K562 (cell line): ENCODE measurements around the gene TIMM23. TPM values are rescaled to one million over a fixed set of nuclear protein-coding genes. Genes with fewer than 3 reads are reported as not detected.
A peak's percentile ranks its signal among the peaks of the same experiment; 100 is the strongest.

ENCODE experiments used
- ATAC-seq: fragments of 200-7000 bp; cut with Tn5 transposase; 3 replicates; pipeline ENCODE4 v1.9.1; 2020; ENCODE audit warnings: moderate library complexity
- BruUV-seq: library from RNA; stranded (reverse); fragments of 400-500 nt; replicated peaks from 2 replicates; lab custom pipeline; 2021; lab: Mats Ljungman, UMichigan
- CTCF ChIA-PET: fragments of 300-600 bp; formaldehyde crosslinking; extraction: SDS; loops from one replicate; lab custom pipeline; 2021; ENCODE audit warnings: low intra/inter-chr PET ratio; lab: Yijun Ruan, JAX
- POLR2A ChIA-PET: fragments of 300-600, 350-650 bp; sonication (Branson Sonifier 250); formaldehyde crosslinking; extraction: SDS; loops from one replicate; lab custom pipeline; 2021; ENCODE audit warnings: antibody characterized with exemption, inconsistent platforms; lab: Yijun Ruan, JAX
- DNase-seq, 4 experiments: peaks; one replicate each; pipeline versions ENCODE4 v3.0.0 to v3.0.0-alpha.2; 2011 to 2018; ENCODE audit warnings: low spot score in 3 of 4, mixed read lengths in 3 of 4; ENCODE audit errors: extremely low read depth in 1 of 4
- FAIRE-seq: peaks from 2 replicates; lab custom pipeline; 2011; peaks lifted over from hg19 to GRCh38; lab: Jason Lieb, UNC
- H2AFZ ChIP-seq: 2 replicates; pipeline ENCODE4 v1.6.0; 2011; ENCODE audit warnings: low read depth, low read length, control low read depth, inconsistent platforms
- H3K27ac ChIP-seq: fragments of 200-600 bp; 3 replicates; pipeline ENCODE4 v1.8.0; 2011; ENCODE audit warnings: low read depth, mild to moderate bottlenecking, control low read depth, inconsistent platforms, low read length, moderate library complexity, mixed read lengths; ENCODE audit errors: extremely low read depth
- H3K27me3 ChIP-seq, 2 experiments: fragments of 300-600 bp in 1 of 2; 2 replicates in 1 of 2; 3 replicates in 1 of 2; pipeline versions ENCODE4 v1.6.0 to v1.8.0; 2011; ENCODE audit warnings: inconsistent platforms in 2 of 2, low read length in 2 of 2, mild to moderate bottlenecking in 1 of 2, mixed read lengths in 1 of 2, moderate library complexity in 1 of 2; ENCODE audit not compliant: control insufficient read depth in 2 of 2, insufficient read depth in 2 of 2
- H3K36me3 ChIP-seq: fragments of 300-600 bp; 3 replicates; pipeline ENCODE4 v1.8.0; 2011; ENCODE audit warnings: mild to moderate bottlenecking, low read length, inconsistent platforms; ENCODE audit not compliant: control insufficient read depth, insufficient read depth
- H3K4me1 ChIP-seq, 2 experiments: fragments of 200-600 bp in 1 of 2; replicated peaks in 1 of 2; 2 replicates in 1 of 2; 3 replicates in 1 of 2; pipeline versions ENCODE4 v1.5.1 to v1.8.0; 2011; ENCODE audit warnings: inconsistent platforms in 2 of 2, low read length in 2 of 2, mild to moderate bottlenecking in 1 of 2, mixed read lengths in 1 of 2, moderate library complexity in 1 of 2; ENCODE audit not compliant: control insufficient read depth in 2 of 2, insufficient read depth in 2 of 2
- H3K4me2 ChIP-seq: 2 replicates; pipeline ENCODE4 v1.6.1; 2011; ENCODE audit warnings: low read length, control low read depth, inconsistent platforms, mixed read lengths; ENCODE audit not compliant: insufficient read depth
- H3K4me3 ChIP-seq: fragments of 200-600 bp; sonication (generic), shearing (Covaris generic); 2 replicates; pipeline ENCODE4 v1.5.1; 2016; ENCODE audit warnings: control low read depth, inconsistent platforms
- H3K79me2 ChIP-seq: fragments of 200-600 bp; 3 replicates; pipeline ENCODE4 v1.8.0; 2011; ENCODE audit warnings: low read length, inconsistent platforms; ENCODE audit not compliant: control insufficient read depth, insufficient read depth
- H3K9ac ChIP-seq, 2 experiments: 2 replicates each; pipeline versions ENCODE4 v1.6.0 to v1.6.1; 2011; ENCODE audit warnings: low read depth in 2 of 2, low read length in 2 of 2, control low read depth in 1 of 2, inconsistent platforms in 1 of 2, mild to moderate bottlenecking in 1 of 2, mixed read lengths in 1 of 2; ENCODE audit not compliant: insufficient read depth in 1 of 2
- H3K9me1 ChIP-seq: one replicate; pipeline ENCODE4 v1.6.0; 2011; ENCODE audit warnings: inconsistent platforms, mild to moderate bottlenecking, low read length, moderate library complexity; ENCODE audit not compliant: control insufficient read depth, insufficient read depth
- H3K9me3 ChIP-seq: replicated peaks from 2 replicates; pipeline ENCODE4 v1.5.1; 2011; ENCODE audit warnings: low read depth, low read length, inconsistent platforms; ENCODE audit not compliant: control insufficient read depth, insufficient read depth
- H4K20me1 ChIP-seq: replicated peaks from 2 replicates; pipeline ENCODE4 v1.6.1; 2011; ENCODE audit warnings: low read length, inconsistent platforms, mixed read lengths; ENCODE audit not compliant: control insufficient read depth, insufficient read depth
- FOXM1 ChIP-seq, 2 experiments: fragments of 450-650 bp in 1 of 2; sonication (generic) in 1 of 2; formaldehyde crosslinking in 1 of 2; IDR thresholded peaks; 2 replicates each; pipeline versions ENCODE4 v1.6.1 to v1.9.0; 2017 to 2022; ENCODE audit warnings: low read depth in 2 of 2, mild to moderate bottlenecking in 2 of 2, missing genetic modification reagents in 1 of 2, moderate library complexity in 1 of 2
- JUND ChIP-seq, 2 experiments: IDR thresholded peaks; 2 replicates in 1 of 2; 3 replicates in 1 of 2; pipeline ENCODE4 v1.6.1; 2011; ENCODE audit warnings: borderline replicate concordance in 2 of 2, low read depth in 2 of 2, low read length in 2 of 2, improper control_type of control experiment in 1 of 2, missing biosample characterization in 1 of 2, missing genetic modification characterization in 1 of 2, missing genetic modification reagents in 1 of 2
- NR2C1 ChIP-seq, 2 experiments: fragments of 450-650 bp; IDR thresholded peaks; 2 replicates each; pipeline ENCODE4 v1.6.1; 2017; ENCODE audit warnings: mild to moderate bottlenecking in 2 of 2, antibody characterized with exemption in 1 of 2, inconsistent platforms in 1 of 2, missing compliant biosample characterization in 1 of 2, missing genetic modification characterization in 1 of 2
- PHB2 ChIP-seq: fragments of 450-650 bp; IDR thresholded peaks from 2 replicates; pipeline ENCODE4 v1.6.1; 2017; ENCODE audit warnings: low read depth
- RBM15 ChIP-seq: fragments of 200-400 bp; formaldehyde crosslinking; IDR thresholded peaks from 2 replicates; pipeline ENCODE4 v1.6.1; 2018; ENCODE audit warnings: mild to moderate bottlenecking, low read length, moderate library complexity; ENCODE audit not compliant: insufficient read depth
- SIN3A ChIP-seq, 2 experiments: fragments of 150-350 bp in 1 of 2; IDR thresholded peaks; 2 replicates each; pipeline ENCODE4 v1.6.1; 2011 to 2016; ENCODE audit warnings: borderline replicate concordance in 2 of 2, low read depth in 2 of 2, low read length in 2 of 2, mild to moderate bottlenecking in 2 of 2, moderate library complexity in 2 of 2; ENCODE audit not compliant: control insufficient read depth in 1 of 2
- TAL1 ChIP-seq: fragments of 450-650 bp; IDR thresholded peaks from 2 replicates; pipeline ENCODE4 v1.6.1; 2016; ENCODE audit warnings: mild to moderate bottlenecking
- TEAD4 ChIP-seq, 2 experiments: sonication (generic) in 1 of 2; formaldehyde crosslinking in 1 of 2; IDR thresholded peaks; 2 replicates each; pipeline versions ENCODE4 v1.6.1 to v1.8.0; 2012 to 2022; ENCODE audit warnings: borderline replicate concordance in 1 of 2, inconsistent platforms in 1 of 2, low read length in 1 of 2, mild to moderate bottlenecking in 1 of 2, missing genetic modification reagents in 1 of 2
- ZBTB34 ChIP-seq: fragments of 250-450 bp; sonication (Bioruptor Pico); IDR thresholded peaks from 2 replicates; pipeline ENCODE4 v1.8.0; 2021; ENCODE audit warnings: mild to moderate bottlenecking, moderate library complexity
- ZNF830 ChIP-seq: fragments of 250-450 bp; sonication (Bioruptor Pico); IDR thresholded peaks from 2 replicates; pipeline ENCODE4 v1.5.0; 2021; ENCODE audit warnings: mild to moderate bottlenecking
- WGBS: fragments of 100-300 bp; shearing (Covaris generic); methylation state at CpG from one replicate; pipeline ENCODE4 v1.1.6; 2016; ENCODE audit warnings: low coverage, mixed read lengths; ENCODE audit not compliant: insufficient coverage; ENCODE audit errors: missing lambda C conversion rate; 5-methylcytosine and 5-hydroxymethylcytosine counted together
- in situ Hi-C: fragments of 300-500 bp; cut with MboI; formaldehyde crosslinking; loops from 4 replicates; pipeline ENCODE4 v1.15.0; 2018; ENCODE audit warnings: inconsistent platforms, mixed read lengths
- intact Hi-C: fragments of 100-400 bp; cut with micrococcal nuclease; formaldehyde crosslinking; loops from 2 replicates; pipeline ENCODE4 v1.14.2; 2022
- polyA plus RNA-seq, 8 experiments: library from polyadenylated mRNA; depleted of rRNA in 4 of 8; stranded (reverse) in 5 of 8; unstranded in 3 of 8; fragments of >200 nt; fragmentation: Nextera tagmentation in 2 of 8; fragmentation: Illumina TruSeq in 1 of 8; extraction: Ambion mirVana in 2 of 8; extraction: Trizol in 1 of 8; gene quantifications; 2 replicates each; pipeline versions ENCODE4 v1.2.1 to v1.2.3, GENCODE V29; 2011 to 2014; ENCODE audit warnings: inconsistent platforms in 1 of 8, missing spikeins in 1 of 8
- total RNA-seq, 7 experiments: library from RNA; depleted of rRNA in 6 of 7; stranded (reverse); fragments of >200 nt in 6 of 7; fragmentation: Illumina TruSeq in 2 of 7; extraction: Trizol in 2 of 7; gene quantifications; 2 replicates each; pipeline versions ENCODE4 v1.2.1 to v1.2.3, GENCODE V29; 2011 to 2021; ENCODE audit warnings: low replicate concordance in 1 of 7
- TF ChIP-seq, protein P1 (sequence below): sonication (generic); formaldehyde crosslinking; IDR thresholded peaks from 2 replicates; pipeline ENCODE4 v1.8.0; 2022; ENCODE audit warnings: missing genetic modification reagents, mild to moderate bottlenecking, borderline replicate concordance
- TF ChIP-seq, protein P2 (sequence below), 2 experiments: fragments of 450-650 bp; IDR thresholded peaks; 2 replicates each; pipeline ENCODE4 v1.6.1; 2016
- TF ChIP-seq, protein P3 (sequence below): fragments of 450-650 bp; IDR thresholded peaks from 2 replicates; pipeline ENCODE4 v1.6.1; 2016

The TIMM23 gene
- total and polyA plus RNA-seq, 9 of the 15 experiments (the other 6 are each of a cell fraction or from before 2014, with no cell fraction given), result 148 to 280 (median 183) TPM

DNA sequence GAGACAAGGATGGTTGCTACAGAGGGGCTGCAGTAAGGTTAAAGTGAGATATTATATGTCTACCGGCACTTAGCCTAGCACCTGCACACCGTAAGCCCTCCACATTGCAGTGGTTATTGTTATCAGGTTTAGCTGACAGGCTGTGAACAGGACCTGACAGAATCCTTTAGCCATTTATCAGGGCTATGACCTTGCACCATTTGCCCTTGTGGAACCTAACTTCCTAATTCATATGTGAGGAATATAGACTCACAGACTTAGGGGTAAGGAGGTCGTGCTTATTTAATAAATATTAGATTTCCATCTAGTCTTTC, 48.0 kb downstream of the TIMM23 start:
- no peak overlapping the region for H2AFZ ChIP-seq
- FAIRE-seq, result no peak
- peak overlapping the region; percentile 1; the same call in 1 of the 2 replicates for H3K4me3 ChIP-seq
- H3K4me1 ChIP-seq, result peaks cover 32 to 62% of the 10 kb centered on the region in 2 experiments
- in situ Hi-C loops (no loop called here), intact Hi-C loops (loop anchor here (5.0 kb wide), 3 partner anchors 208 to 1013 kb away; no protein-coding TSS in a partner anchor)
- peak in 2 of 4 experiments; percentile 62 to 78 for DNase-seq
- H3K4me2 ChIP-seq, result peak overlapping the region; percentile 87
- POLR2A ChIA-PET, result interaction anchor here (1.9 to 11.8 kb wide), 3 partner anchors 9 to 19 kb away, joined by 14 to 136 read pairs (median 37); no protein-coding TSS in a partner anchor
- CTCF ChIA-PET, result no interaction called here
- peaks cover 19% of the 10 kb centered on the region for H4K20me1 ChIP-seq
- peak; percentile 21 for ATAC-seq
- H3K9ac ChIP-seq, result peak overlapping the region in 1 of 2 experiments; percentile 25; a peak in 3 of 4 replicates
- peaks cover 58% of the 10 kb centered on the region for H3K36me3 ChIP-seq
- 1% methylated on average over 3 of the region's 3 CpGs for WGBS
- no TSS peak for BruUV-seq
- no peaks in the 10 kb centered on the region for H3K27me3 ChIP-seq
- H3K9me1 ChIP-seq, result no peaks in the 10 kb centered on the region
- peak overlapping the region; percentile 39 for H3K27ac ChIP-seq
- H3K9me3 ChIP-seq, result no peaks in the 10 kb centered on the region
- H3K79me2 ChIP-seq, result peaks cover 100% of the 10 kb centered on the region
- TF ChIP-seq, protein P1, sequence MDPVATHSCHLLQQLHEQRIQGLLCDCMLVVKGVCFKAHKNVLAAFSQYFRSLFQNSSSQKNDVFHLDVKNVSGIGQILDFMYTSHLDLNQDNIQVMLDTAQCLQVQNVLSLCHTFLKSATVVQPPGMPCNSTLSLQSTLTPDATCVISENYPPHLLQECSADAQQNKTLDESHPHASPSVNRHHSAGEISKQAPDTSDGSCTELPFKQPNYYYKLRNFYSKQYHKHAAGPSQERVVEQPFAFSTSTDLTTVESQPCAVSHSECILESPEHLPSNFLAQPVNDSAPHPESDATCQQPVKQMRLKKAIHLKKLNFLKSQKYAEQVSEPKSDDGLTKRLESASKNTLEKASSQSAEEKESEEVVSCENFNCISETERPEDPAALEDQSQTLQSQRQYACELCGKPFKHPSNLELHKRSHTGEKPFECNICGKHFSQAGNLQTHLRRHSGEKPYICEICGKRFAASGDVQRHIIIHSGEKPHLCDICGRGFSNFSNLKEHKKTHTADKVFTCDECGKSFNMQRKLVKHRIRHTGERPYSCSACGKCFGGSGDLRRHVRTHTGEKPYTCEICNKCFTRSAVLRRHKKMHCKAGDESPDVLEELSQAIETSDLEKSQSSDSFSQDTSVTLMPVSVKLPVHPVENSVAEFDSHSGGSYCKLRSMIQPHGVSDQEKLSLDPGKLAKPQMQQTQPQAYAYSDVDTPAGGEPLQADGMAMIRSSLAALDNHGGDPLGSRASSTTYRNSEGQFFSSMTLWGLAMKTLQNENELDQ, result no peak
- TF ChIP-seq ZBTB34 (CRISPR knock-in tag) (no peak), JUND (IDR thresholded peaks at IDR 0.05; ENCODE audit: borderline replicate concordance, low read depth, low read length) (peak; percentile 41; the same call in 1 of the 2 replicates), JUND (tag; IDR thresholded peaks at IDR 0.05; ENCODE audit: borderline replicate concordance, low read depth, low read length) (peak; percentile 32; the same call in 2 of the 3 replicates), NR2C1 (IDR thresholded peaks at IDR 0.05) (peak; percentile 47; the same call in 1 of the 2 replicates), NR2C1 (tag; IDR thresholded peaks at IDR 0.05) (0 out of 2 replicates have a peak, but pooled peaks have one; percentile 20), FOXM1 (IDR thresholded peaks at IDR 0.05; ENCODE audit: low read depth) (no peak), FOXM1 (CRISPR knock-in tag; IDR thresholded peaks at IDR 0.05; ENCODE audit: low read depth) (no peak), ZNF830 (no peak), PHB2 (no peak), TAL1 (peak; percentile 64), RBM15 (no peak), SIN3A (IDR thresholded peaks at IDR 0.05; ENCODE audit: borderline replicate concordance in 2 of 2, control insufficient read depth in 1 of 2, low read depth in 2 of 2, low read length in 2 of 2) (no peak), TEAD4 (IDR thresholded peaks at IDR 0.05; ENCODE audit: low read length) (peak; percentile 87), TEAD4 (CRISPR knock-in tag; IDR thresholded peaks at IDR 0.05; ENCODE audit: borderline replicate concordance) (no peak)
- TF ChIP-seq, protein P2, sequence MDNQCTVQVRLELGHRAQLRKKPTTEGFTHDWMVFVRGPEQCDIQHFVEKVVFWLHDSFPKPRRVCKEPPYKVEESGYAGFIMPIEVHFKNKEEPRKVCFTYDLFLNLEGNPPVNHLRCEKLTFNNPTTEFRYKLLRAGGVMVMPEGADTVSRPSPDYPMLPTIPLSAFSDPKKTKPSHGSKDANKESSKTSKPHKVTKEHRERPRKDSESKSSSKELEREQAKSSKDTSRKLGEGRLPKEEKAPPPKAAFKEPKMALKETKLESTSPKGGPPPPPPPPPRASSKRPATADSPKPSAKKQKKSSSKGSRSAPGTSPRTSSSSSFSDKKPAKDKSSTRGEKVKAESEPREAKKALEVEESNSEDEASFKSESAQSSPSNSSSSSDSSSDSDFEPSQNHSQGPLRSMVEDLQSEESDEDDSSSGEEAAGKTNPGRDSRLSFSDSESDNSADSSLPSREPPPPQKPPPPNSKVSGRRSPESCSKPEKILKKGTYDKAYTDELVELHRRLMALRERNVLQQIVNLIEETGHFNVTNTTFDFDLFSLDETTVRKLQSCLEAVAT (IDR thresholded peaks at IDR 0.05), result 0 out of 4 replicates have a peak, but pooled peaks of 1 of the 2 experiments have one; percentile 25
- TF ChIP-seq, protein P3, sequence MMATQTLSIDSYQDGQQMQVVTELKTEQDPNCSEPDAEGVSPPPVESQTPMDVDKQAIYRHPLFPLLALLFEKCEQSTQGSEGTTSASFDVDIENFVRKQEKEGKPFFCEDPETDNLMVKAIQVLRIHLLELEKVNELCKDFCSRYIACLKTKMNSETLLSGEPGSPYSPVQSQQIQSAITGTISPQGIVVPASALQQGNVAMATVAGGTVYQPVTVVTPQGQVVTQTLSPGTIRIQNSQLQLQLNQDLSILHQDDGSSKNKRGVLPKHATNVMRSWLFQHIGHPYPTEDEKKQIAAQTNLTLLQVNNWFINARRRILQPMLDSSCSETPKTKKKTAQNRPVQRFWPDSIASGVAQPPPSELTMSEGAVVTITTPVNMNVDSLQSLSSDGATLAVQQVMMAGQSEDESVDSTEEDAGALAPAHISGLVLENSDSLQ, result peak; percentile 88
